HEK293 (cell line): ENCODE data around the gene CHL1.

ENCODE experiments used
- CTCF ChIA-PET: fragments of 350-600 bp; formaldehyde crosslinking; extraction: SDS; loops from one replicate; lab custom pipeline; 2021; ENCODE audit warnings: antibody characterized with exemption; lab: Yijun Ruan, JAX
- POLR2A ChIA-PET: fragments of 300-600 bp; formaldehyde crosslinking; extraction: SDS; loops from one replicate; lab custom pipeline; 2020; ENCODE audit warnings: antibody characterized with exemption, inconsistent platforms; lab: Yijun Ruan, JAX
- H3K27ac ChIP-seq: fragments of 200-500 bp; sonication (Bioruptor generic); 2 replicates; pipeline ENCODE4 v1.5.1; 2014; ENCODE audit warnings: low read depth, low read length, control low read depth, inconsistent platforms; ENCODE audit errors: extremely low read depth
- H3K36me3 ChIP-seq, 2 experiments: fragments of 200-500 bp in 1 of 2; sonication (Bioruptor generic) in 1 of 2; 1 replicate in 1 of 2; 2 replicates in 1 of 2; pipeline ENCODE4 v1.5.1; 2014 to 2017; ENCODE audit warnings: inconsistent platforms in 2 of 2, low read length in 2 of 2; ENCODE audit not compliant: control insufficient read depth in 2 of 2, insufficient read depth in 1 of 2
- H3K4me1 ChIP-seq: fragments of 200-500 bp; sonication (Bioruptor generic); 2 replicates; pipeline ENCODE4 v1.5.1; 2014; ENCODE audit warnings: mild to moderate bottlenecking, low read length, inconsistent platforms; ENCODE audit not compliant: control insufficient read depth, insufficient read depth
- H3K4me3 ChIP-seq: 2 replicates; pipeline ENCODE4 v1.5.1; 2011; ENCODE audit warnings: low read depth, mild to moderate bottlenecking, control low read depth, low read length, moderate library complexity
- H3K9me3 ChIP-seq: fragments of 200-500 bp; sonication (Bioruptor generic); 2 replicates; pipeline ENCODE4 v1.5.1; 2014; ENCODE audit warnings: low read depth, low read length, inconsistent platforms; ENCODE audit not compliant: control insufficient read depth, insufficient read depth
- GLIS2 ChIP-seq: fragments of 450-650 bp; formaldehyde crosslinking; IDR thresholded peaks from 2 replicates; pipeline ENCODE4 v1.5.1; 2016; ENCODE audit warnings: missing biosample characterization, missing genetic modification characterization
- MEIS1 ChIP-seq: sonication (generic); formaldehyde crosslinking; IDR thresholded peaks from 2 replicates; pipeline ENCODE4 v1.8.1; 2022; ENCODE audit warnings: missing genetic modification reagents, mild to moderate bottlenecking, borderline replicate concordance
- SCRT2 ChIP-seq: fragments of 450-650 bp; formaldehyde crosslinking; IDR thresholded peaks from 2 replicates; pipeline ENCODE4 v1.5.1; 2016; ENCODE audit warnings: missing biosample characterization, missing genetic modification characterization
- ZBTB1 ChIP-seq: fragments of 450-650 bp; formaldehyde crosslinking; IDR thresholded peaks from 2 replicates; pipeline ENCODE4 v1.5.1; 2016; ENCODE audit warnings: missing biosample characterization, missing genetic modification characterization
- ZBTB20 ChIP-seq: fragments of 450-650 bp; formaldehyde crosslinking; IDR thresholded peaks from 2 replicates; pipeline ENCODE4 v1.5.1; 2016; ENCODE audit warnings: missing biosample characterization, missing genetic modification characterization
- ZBTB21 ChIP-seq: fragments of 450-650 bp; formaldehyde crosslinking; IDR thresholded peaks from 2 replicates; pipeline ENCODE4 v1.5.1; 2017; ENCODE audit warnings: missing biosample characterization, missing genetic modification characterization
- ZEB2 ChIP-seq: fragments of 450-650 bp; formaldehyde crosslinking; IDR thresholded peaks from 2 replicates; pipeline ENCODE4 v1.5.1; 2016; ENCODE audit warnings: missing biosample characterization, missing genetic modification characterization
- ZNF133 ChIP-seq: fragments of 450-650 bp; formaldehyde crosslinking; IDR thresholded peaks from 2 replicates; pipeline ENCODE4 v1.5.1; 2016; ENCODE audit warnings: missing biosample characterization, missing genetic modification characterization
- ZNF274 ChIP-seq, 2 experiments: fragments of 200-500 bp in 1 of 2; fragments of 450-650 bp in 1 of 2; sonication (Bioruptor generic) in 1 of 2; formaldehyde crosslinking in 1 of 2; IDR thresholded peaks; 2 replicates each; pipeline versions ENCODE4 v1.5.1 to v1.6.1; 2014 to 2016; ENCODE audit warnings: borderline replicate concordance in 1 of 2, inconsistent platforms in 1 of 2, low read length in 1 of 2, missing biosample characterization in 1 of 2, missing genetic modification characterization in 1 of 2
- ZNF335 ChIP-seq: fragments of 450-650 bp; formaldehyde crosslinking; conservative IDR thresholded peaks from 2 replicates; pipeline ENCODE4 v1.5.1; 2016; ENCODE audit warnings: missing biosample characterization, missing genetic modification characterization
- ZNF350 ChIP-seq: fragments of 450-650 bp; formaldehyde crosslinking; IDR thresholded peaks from 2 replicates; pipeline ENCODE4 v1.5.0; 2017; ENCODE audit warnings: missing biosample characterization, mild to moderate bottlenecking, missing genetic modification characterization
- ZNF391 ChIP-seq: fragments of 450-650 bp; formaldehyde crosslinking; IDR thresholded peaks from 2 replicates; pipeline ENCODE4 v1.5.1; 2016; ENCODE audit warnings: low read depth, missing biosample characterization, missing genetic modification characterization, borderline replicate concordance
- ZNF473 ChIP-seq: fragments of 450-650 bp; formaldehyde crosslinking; IDR thresholded peaks from 2 replicates; pipeline ENCODE4 v1.5.1; 2017; ENCODE audit warnings: missing biosample characterization, missing genetic modification characterization
- ZNF561 ChIP-seq: fragments of 450-650 bp; IDR thresholded peaks from 2 replicates; pipeline ENCODE4 v1.5.1; 2018; ENCODE audit warnings: missing biosample characterization, missing genetic modification characterization, borderline replicate concordance
- ZNF621 ChIP-seq: fragments of 450-650 bp; formaldehyde crosslinking; IDR thresholded peaks from 2 replicates; pipeline ENCODE4 v1.5.1; 2017; ENCODE audit warnings: missing biosample characterization, missing genetic modification characterization
- ZNF629 ChIP-seq: fragments of 450-650 bp; formaldehyde crosslinking; IDR thresholded peaks from 2 replicates; pipeline ENCODE4 v1.5.1; 2017; ENCODE audit warnings: missing biosample characterization, missing genetic modification characterization
- ZNF747 ChIP-seq: fragments of 450-650 bp; formaldehyde crosslinking; IDR thresholded peaks from 2 replicates; pipeline ENCODE4 v1.5.1; 2016; ENCODE audit warnings: missing biosample characterization, missing genetic modification characterization
- ZNF76 ChIP-seq: fragments of 450-650 bp; formaldehyde crosslinking; IDR thresholded peaks from 2 replicates; pipeline ENCODE4; 2016; ENCODE audit warnings: low read depth, missing biosample characterization, missing genetic modification characterization, borderline replicate concordance
- ZNF768 ChIP-seq: fragments of 450-650 bp; formaldehyde crosslinking; IDR thresholded peaks from 2 replicates; pipeline ENCODE4 v1.5.1; 2018; ENCODE audit warnings: missing biosample characterization, mild to moderate bottlenecking, missing genetic modification characterization
- ZNF830 ChIP-seq: fragments of 450-650 bp; IDR thresholded peaks from 2 replicates; pipeline ENCODE4 v1.5.0; 2018; ENCODE audit warnings: missing biosample characterization, missing genetic modification characterization, low read depth, mild to moderate bottlenecking, moderate library complexity
- ZSCAN23 ChIP-seq: fragments of 450-650 bp; formaldehyde crosslinking; IDR thresholded peaks from 2 replicates; pipeline ENCODE4 v1.5.1; 2016; ENCODE audit warnings: missing biosample characterization, missing genetic modification characterization
- ZSCAN30 ChIP-seq: fragments of 450-650 bp; IDR thresholded peaks from 2 replicates; pipeline ENCODE4 v1.5.1; 2018; ENCODE audit warnings: missing biosample characterization, mild to moderate bottlenecking, missing genetic modification characterization, moderate library complexity
- TF ChIP-seq, protein P1 (sequence below): fragments of 450-650 bp; formaldehyde crosslinking; IDR thresholded peaks from 2 replicates; pipeline ENCODE4 v1.5.1; 2016; ENCODE audit warnings: missing biosample characterization, missing genetic modification characterization
- TF ChIP-seq, protein P2 (sequence below): fragments of 450-650 bp; formaldehyde crosslinking; IDR thresholded peaks from 2 replicates; pipeline ENCODE4; 2016; ENCODE audit warnings: missing biosample characterization, missing genetic modification characterization
- TF ChIP-seq, protein P3 (sequence below): fragments of 450-650 bp; formaldehyde crosslinking; IDR thresholded peaks from 2 replicates; pipeline ENCODE4 v1.5.1; 2016; ENCODE audit warnings: missing biosample characterization, missing genetic modification characterization
- TF ChIP-seq, protein P4 (sequence below): fragments of 450-650 bp; formaldehyde crosslinking; IDR thresholded peaks from 2 replicates; pipeline ENCODE4 v1.5.1; 2016; ENCODE audit warnings: missing biosample characterization, missing genetic modification characterization
- TF ChIP-seq, protein P5 (sequence below): fragments of 450-650 bp; formaldehyde crosslinking; IDR thresholded peaks from 2 replicates; pipeline ENCODE4 v1.5.1; 2017; ENCODE audit warnings: missing biosample characterization, missing genetic modification characterization
- TF ChIP-seq, protein P6 (sequence below): fragments of 450-650 bp; formaldehyde crosslinking; IDR thresholded peaks from 2 replicates; pipeline ENCODE4 v1.5.1; 2016; ENCODE audit warnings: missing biosample characterization, missing genetic modification characterization
- TF ChIP-seq, protein P7 (sequence below): fragments of 450-650 bp; formaldehyde crosslinking; IDR thresholded peaks from 2 replicates; pipeline ENCODE4 v1.5.1; 2016; ENCODE audit warnings: missing biosample characterization, missing genetic modification characterization

The CHL1 gene

DNA sequence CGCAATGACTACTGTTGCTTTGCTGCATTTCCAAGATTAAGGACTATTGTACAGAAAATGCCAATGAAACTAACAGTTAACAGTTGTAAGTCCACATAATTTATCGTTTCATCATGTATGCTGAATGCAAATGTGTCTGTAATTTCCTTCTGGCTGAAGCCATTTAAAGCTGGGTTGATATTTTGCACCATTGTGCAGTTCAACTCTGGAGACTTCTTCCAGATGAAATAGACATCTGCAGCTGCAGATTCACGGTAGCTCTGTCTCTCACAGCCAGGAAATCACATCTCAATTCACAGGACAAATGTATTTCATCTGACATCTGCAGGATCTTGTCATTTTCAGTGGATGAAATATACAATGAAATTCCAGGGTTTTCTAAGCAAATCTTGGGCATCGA, 145.4 kb downstream of the CHL1 start:
- no peak for TF ChIP-seq ZNF473 (tag by site-specific recombination)
- no peak for TF ChIP-seq ZBTB21 (tag by site-specific recombination)
- no peak for TF ChIP-seq ZNF76 (tag by site-specific recombination)
- TF ChIP-seq ZSCAN23 (tag by site-specific recombination), result no peak
- TF ChIP-seq, protein P1, sequence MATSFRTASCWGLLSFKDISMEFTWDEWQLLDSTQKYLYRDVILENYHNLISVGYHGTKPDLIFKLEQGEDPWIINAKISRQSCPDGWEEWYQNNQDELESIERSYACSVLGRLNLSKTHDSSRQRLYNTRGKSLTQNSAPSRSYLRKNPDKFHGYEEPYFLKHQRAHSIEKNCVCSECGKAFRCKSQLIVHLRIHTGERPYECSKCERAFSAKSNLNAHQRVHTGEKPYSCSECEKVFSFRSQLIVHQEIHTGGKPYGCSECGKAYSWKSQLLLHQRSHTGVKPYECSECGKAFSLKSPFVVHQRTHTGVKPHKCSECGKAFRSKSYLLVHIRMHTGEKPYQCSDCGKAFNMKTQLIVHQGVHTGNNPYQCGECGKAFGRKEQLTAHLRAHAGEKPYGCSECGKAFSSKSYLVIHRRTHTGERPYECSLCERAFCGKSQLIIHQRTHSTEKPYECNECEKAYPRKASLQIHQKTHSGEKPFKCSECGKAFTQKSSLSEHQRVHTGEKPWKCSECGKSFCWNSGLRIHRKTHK (tag by site-specific recombination), result no peak
- no peak for TF ChIP-seq ZNF768 (tag by site-specific recombination)
- TF ChIP-seq ZBTB20, result no peak
- TF ChIP-seq MEIS1 (CRISPR knock-in tag), result no peak
- TF ChIP-seq, protein P2, sequence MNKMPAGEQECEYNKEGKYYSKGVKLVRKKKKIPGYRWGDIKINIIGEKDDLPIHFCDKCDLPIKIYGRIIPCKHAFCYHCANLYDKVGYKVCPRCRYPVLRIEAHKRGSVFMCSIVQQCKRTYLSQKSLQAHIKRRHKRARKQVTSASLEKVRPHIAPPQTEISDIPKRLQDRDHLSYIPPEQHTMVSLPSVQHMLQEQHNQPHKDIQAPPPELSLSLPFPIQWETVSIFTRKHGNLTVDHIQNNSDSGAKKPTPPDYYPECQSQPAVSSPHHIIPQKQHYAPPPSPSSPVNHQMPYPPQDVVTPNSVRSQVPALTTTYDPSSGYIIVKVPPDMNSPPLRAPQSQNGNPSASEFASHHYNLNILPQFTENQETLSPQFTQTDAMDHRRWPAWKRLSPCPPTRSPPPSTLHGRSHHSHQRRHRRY (tag by site-specific recombination), result no peak
- TF ChIP-seq ZSCAN30 (tag by site-specific recombination), result no peak
- TF ChIP-seq SCRT2 (tag by site-specific recombination), result no peak
- TF ChIP-seq, protein P3, sequence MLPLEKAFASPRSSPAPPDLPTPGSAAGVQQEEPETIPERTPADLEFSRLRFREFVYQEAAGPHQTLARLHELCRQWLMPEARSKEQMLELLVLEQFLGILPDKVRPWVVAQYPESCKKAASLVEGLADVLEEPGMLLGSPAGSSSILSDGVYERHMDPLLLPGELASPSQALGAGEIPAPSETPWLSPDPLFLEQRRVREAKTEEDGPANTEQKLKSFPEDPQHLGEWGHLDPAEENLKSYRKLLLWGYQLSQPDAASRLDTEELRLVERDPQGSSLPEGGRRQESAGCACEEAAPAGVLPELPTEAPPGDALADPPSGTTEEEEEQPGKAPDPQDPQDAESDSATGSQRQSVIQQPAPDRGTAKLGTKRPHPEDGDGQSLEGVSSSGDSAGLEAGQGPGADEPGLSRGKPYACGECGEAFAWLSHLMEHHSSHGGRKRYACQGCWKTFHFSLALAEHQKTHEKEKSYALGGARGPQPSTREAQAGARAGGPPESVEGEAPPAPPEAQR (tag by site-specific recombination), result no peak
- TF ChIP-seq, protein P4, sequence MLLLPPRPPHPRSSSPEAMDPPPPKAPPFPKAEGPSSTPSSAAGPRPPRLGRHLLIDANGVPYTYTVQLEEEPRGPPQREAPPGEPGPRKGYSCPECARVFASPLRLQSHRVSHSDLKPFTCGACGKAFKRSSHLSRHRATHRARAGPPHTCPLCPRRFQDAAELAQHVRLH (tag by site-specific recombination), result no peak
- H3K36me3 ChIP-seq, result no peaks in the 10 kb centered on the region
- POLR2A ChIA-PET, result no interaction called here
- no peak overlapping the region for H3K4me3 ChIP-seq
- no peaks in the 10 kb centered on the region for H3K9me3 ChIP-seq
- CTCF ChIA-PET, result no interaction called here
- H3K27ac ChIP-seq, result no peak overlapping the region
- no peaks in the 10 kb centered on the region for H3K4me1 ChIP-seq

DNA sequence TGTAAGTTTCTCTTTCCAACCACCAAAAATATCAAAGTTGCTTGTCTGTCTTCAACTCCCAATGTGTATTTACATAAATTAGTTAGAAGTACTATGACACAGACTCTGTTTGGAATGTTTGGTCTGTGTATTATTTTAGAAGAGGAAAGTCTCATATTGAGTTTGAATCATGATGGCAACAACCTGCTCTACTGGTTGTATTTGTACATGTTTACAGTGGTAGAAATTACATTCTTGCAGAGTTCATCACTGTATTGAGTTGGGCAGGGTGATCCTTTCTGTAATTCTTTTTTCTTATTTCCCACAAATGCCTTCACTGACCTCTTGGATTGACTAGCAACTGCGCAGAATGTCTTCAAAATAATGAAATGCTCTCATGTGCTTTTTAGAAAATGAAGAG, 149.6 kb downstream of the CHL1 start:
- Histone ChIP-seq H3K36me3 (no peaks in the 10 kb centered on the region), H3K4me3 (no peak overlapping the region), H3K27ac (no peak overlapping the region), H3K4me1 (no peaks in the 10 kb centered on the region), H3K9me3 (no peaks in the 10 kb centered on the region)
- POLR2A ChIA-PET, result no interaction called here
- CTCF ChIA-PET, result no interaction called here
- TF ChIP-seq ZNF561 (tag by site-specific recombination), result no peak
- no peak for TF ChIP-seq ZBTB1 (tag by site-specific recombination)
- TF ChIP-seq GLIS2 (tag by site-specific recombination), result no peak
- no peak for TF ChIP-seq ZNF830
- TF ChIP-seq ZNF629 (tag by site-specific recombination), result no peak
- TF ChIP-seq, protein P5, sequence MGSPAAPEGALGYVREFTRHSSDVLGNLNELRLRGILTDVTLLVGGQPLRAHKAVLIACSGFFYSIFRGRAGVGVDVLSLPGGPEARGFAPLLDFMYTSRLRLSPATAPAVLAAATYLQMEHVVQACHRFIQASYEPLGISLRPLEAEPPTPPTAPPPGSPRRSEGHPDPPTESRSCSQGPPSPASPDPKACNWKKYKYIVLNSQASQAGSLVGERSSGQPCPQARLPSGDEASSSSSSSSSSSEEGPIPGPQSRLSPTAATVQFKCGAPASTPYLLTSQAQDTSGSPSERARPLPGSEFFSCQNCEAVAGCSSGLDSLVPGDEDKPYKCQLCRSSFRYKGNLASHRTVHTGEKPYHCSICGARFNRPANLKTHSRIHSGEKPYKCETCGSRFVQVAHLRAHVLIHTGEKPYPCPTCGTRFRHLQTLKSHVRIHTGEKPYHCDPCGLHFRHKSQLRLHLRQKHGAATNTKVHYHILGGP, result no peak
- TF ChIP-seq, protein P6, sequence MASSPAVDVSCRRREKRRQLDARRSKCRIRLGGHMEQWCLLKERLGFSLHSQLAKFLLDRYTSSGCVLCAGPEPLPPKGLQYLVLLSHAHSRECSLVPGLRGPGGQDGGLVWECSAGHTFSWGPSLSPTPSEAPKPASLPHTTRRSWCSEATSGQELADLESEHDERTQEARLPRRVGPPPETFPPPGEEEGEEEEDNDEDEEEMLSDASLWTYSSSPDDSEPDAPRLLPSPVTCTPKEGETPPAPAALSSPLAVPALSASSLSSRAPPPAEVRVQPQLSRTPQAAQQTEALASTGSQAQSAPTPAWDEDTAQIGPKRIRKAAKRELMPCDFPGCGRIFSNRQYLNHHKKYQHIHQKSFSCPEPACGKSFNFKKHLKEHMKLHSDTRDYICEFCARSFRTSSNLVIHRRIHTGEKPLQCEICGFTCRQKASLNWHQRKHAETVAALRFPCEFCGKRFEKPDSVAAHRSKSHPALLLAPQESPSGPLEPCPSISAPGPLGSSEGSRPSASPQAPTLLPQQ (tag by site-specific recombination), result no peak
- TF ChIP-seq ZNF747 (tag by site-specific recombination), result no peak
- TF ChIP-seq ZNF391 (tag by site-specific recombination), result no peak
- no peak for TF ChIP-seq ZNF350 (tag by site-specific recombination)
- TF ChIP-seq ZNF621 (tag by site-specific recombination), result no peak
- TF ChIP-seq ZNF133 (tag by site-specific recombination), result no peak
- no peak for TF ChIP-seq ZNF335
- TF ChIP-seq, protein P7, sequence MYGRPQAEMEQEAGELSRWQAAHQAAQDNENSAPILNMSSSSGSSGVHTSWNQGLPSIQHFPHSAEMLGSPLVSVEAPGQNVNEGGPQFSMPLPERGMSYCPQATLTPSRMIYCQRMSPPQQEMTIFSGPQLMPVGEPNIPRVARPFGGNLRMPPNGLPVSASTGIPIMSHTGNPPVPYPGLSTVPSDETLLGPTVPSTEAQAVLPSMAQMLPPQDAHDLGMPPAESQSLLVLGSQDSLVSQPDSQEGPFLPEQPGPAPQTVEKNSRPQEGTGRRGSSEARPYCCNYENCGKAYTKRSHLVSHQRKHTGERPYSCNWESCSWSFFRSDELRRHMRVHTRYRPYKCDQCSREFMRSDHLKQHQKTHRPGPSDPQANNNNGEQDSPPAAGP (tag by site-specific recombination), result no peak
- TF ChIP-seq ZNF274 (IDR thresholded peaks at IDR 0.05; ENCODE audit: low read length), result no peak
- no peak for TF ChIP-seq ZNF274 (tag by site-specific recombination; IDR thresholded peaks at IDR 0.05; ENCODE audit: borderline replicate concordance)
- TF ChIP-seq ZEB2, result no peak
